H1 (cell line): Measurements from ENCODE around the gene PRR5. TPM values are rescaled to one million over a fixed set of nuclear protein-coding genes. Genes with fewer than 3 reads are reported as not detected.
A peak's percentile ranks its signal among the peaks of the same experiment; 100 is the strongest.

Experiments
- CEBPB ChIP-seq: IDR thresholded peaks from 2 replicates; pipeline ENCODE4 v1.6.1; 2012; ENCODE audit warnings: low read depth, low read length
- CHD7 ChIP-seq: fragments of 300-600 bp; sonication (generic); IDR thresholded peaks from 2 replicates; pipeline ENCODE4 v1.7.1; 2012; ENCODE audit warnings: low read length, moderate library complexity, mild to moderate bottlenecking, inconsistent platforms; ENCODE audit not compliant: insufficient replicate concordance
- polyA plus RNA-seq, 7 experiments: library from polyadenylated mRNA; depleted of rRNA in 3 of 7; stranded (reverse) in 5 of 7; unstranded in 2 of 7; fragments of >200 nt in 5 of 7; fragments of 200-250 nt in 2 of 7; gene quantifications; 1 replicate in 5 of 7; 2 replicates in 1 of 7; 4 replicates in 1 of 7; pipeline versions ENCODE4 v1.2.1 to v1.2.3, GENCODE V29; 2011 to 2013; ENCODE audit warnings: missing spikeins in 2 of 7, mixed read lengths in 2 of 7
- total RNA-seq: library from RNA; stranded (reverse); fragmentation: NEBNext Ultra II Directional; extraction: Animal tissue kit (Norgen Biotek cat#: 25700); gene quantifications from 2 replicates; pipeline ENCODE4 v1.2.1, GENCODE V29; 2021

The PRR5 gene
- total and polyA plus RNA-seq, 2 of the 8 experiments (the other 6 are each of a cell fraction or from before 2014, with no cell fraction given) = 16.5 to 25.7 TPM

- TF ChIP-seq CHD7 = no peak
- TF ChIP-seq CEBPB = peak; percentile 17; the same call in 1 of the 2 replicates
These were observed 24.0 kb upstream of the PRR5 start (continued) for GRCh38 chr22:44677871-44678555.
